ENCODE results near the gene SLC34A1. TPM values are rescaled to one million over a fixed set of nuclear protein-coding genes. Genes with fewer than 3 reads are reported as not detected.

Gene SLC34A1
- total and polyA plus RNA-seq, 9 donors, result not detected

DNA sequence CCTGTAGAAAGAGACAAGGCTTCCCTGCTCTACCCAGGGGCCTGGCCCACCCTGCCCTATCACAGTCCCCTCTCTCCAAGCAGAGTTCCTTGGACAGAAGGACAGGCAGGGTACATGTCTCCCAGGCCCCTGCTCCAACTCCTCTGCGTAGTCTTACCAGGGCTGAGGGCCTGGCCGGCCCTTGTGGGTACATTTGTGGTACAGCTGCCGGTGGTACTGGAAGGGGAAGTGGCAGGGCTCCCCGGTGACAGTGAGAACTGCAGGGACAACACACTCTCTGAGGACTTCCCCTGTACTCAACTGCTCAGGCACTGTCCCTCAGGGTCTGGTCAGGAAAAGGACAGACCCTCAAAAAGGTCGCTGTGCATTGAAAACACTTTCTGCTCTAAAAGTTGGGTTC lies 21.6 kb downstream of the SLC34A1 start:
- H3K9me3 ChIP-seq, result no peaks in the 10 kb centered on the region
- H3K4me1 ChIP-seq (ENCODE audit: insufficient read depth), result peaks cover 6% of the 10 kb centered on the region
- intact Hi-C loops (cut with DNase I), result loop anchor here in 3 of 4 donors (2.0 to 5.0 kb wide), 4 partner anchors 41 to 93 kb away; partner anchors contain the start of gene PRR7 (in 1 of the 3)
- 86 to 98% (median 92%) methylated on average over 5 of the region's 5 CpGs for WGBS, 3 donors
- H3K36me3 ChIP-seq, result no peaks in the 10 kb centered on the region
- TF ChIP-seq, protein P1, sequence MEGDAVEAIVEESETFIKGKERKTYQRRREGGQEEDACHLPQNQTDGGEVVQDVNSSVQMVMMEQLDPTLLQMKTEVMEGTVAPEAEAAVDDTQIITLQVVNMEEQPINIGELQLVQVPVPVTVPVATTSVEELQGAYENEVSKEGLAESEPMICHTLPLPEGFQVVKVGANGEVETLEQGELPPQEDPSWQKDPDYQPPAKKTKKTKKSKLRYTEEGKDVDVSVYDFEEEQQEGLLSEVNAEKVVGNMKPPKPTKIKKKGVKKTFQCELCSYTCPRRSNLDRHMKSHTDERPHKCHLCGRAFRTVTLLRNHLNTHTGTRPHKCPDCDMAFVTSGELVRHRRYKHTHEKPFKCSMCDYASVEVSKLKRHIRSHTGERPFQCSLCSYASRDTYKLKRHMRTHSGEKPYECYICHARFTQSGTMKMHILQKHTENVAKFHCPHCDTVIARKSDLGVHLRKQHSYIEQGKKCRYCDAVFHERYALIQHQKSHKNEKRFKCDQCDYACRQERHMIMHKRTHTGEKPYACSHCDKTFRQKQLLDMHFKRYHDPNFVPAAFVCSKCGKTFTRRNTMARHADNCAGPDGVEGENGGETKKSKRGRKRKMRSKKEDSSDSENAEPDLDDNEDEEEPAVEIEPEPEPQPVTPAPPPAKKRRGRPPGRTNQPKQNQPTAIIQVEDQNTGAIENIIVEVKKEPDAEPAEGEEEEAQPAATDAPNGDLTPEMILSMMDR (IDR thresholded peaks at IDR 0.05), result no peak
- TF ChIP-seq POLR2A (IDR thresholded peaks at IDR 0.05) (no peak), EP300 (IDR thresholded peaks at IDR 0.05) (no peak)
- no peak overlapping the region for H3K27ac ChIP-seq
- no peak overlapping the region for H3K4me3 ChIP-seq
- DNase-seq, result no peak
- H3K27me3 ChIP-seq, result peaks cover 5% of the 10 kb centered on the region

DNA sequence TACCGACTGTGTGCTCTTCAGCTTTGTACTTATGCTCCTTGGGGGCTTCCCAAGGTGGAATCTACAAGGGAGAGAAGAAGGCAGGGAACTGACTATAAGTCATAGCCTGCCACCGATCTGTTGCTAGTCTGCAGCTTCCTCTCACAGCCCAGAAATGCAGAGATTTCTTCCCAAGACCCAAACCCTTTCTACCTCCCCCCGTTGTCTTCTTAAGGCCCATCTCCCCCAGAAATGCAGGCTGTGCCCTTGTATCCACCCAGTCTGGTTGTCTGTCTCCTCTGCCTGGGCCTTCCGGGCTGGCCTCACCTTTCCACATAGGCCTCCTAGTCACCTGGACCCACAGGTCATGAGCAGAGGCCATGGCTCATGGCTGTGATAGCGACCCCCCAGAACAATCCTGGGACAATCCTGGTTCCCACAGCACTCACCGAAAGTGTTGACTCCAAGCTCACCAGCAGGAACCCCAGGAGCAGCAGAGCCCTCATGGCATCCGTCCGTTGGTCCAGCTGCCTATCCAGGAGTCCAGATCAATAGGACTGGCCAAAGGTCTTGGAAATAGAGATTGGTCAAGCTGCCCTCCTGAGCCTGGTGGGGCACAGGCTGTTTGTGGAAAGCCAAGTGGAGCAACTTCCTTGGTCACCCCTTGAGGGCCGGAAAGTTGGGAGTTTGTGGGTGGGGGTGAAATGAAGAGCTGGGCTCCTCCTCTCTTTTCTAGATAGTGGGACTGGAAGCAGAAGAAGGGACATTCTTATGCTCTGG lies 25.0 kb downstream of the SLC34A1 start, which contains the start of gene F12:
F12 (minus strand) TSS at position 522 of the 759 bp plus-strand sequence; CDS start at position 485, 37 bp downstream.
- Histone ChIP-seq H3K36me3 (no peaks in the 10 kb centered on the region), H3K4me1 (ENCODE audit: insufficient read depth) (peaks cover 2% of the 10 kb centered on the region), H3K4me3 (no peak within 1 kb of the TSS), H3K27me3 (no peaks in the 10 kb centered on the region), H3K9me3 (no peaks in the 10 kb centered on the region), H3K27ac (no peak within 1 kb of the TSS)
- WGBS, 3 donors, result 85 to 88% (median 87%) methylated on average over 9 of the region's 9 CpGs
- no peak for DNase-seq
- no peak for TF ChIP-seq POLR2A (IDR thresholded peaks at IDR 0.05)
- TF ChIP-seq, protein P1 (IDR thresholded peaks at IDR 0.05), result no peak
- no peak for TF ChIP-seq EP300 (IDR thresholded peaks at IDR 0.05)
- intact Hi-C loops (cut with DNase I), result loop anchor here in 1 of 4 donors (5.0 kb wide), 1 partner anchor 38 kb away; the partner anchor contains the start of gene PRR7

GRCh38 chr5:177410575-177410974 lies 26.3 kb downstream of the SLC34A1 start:
- Histone ChIP-seq H3K27me3 (no peaks in the 10 kb centered on the region), H3K4me3 (no peak overlapping the region), H3K36me3 (no peaks in the 10 kb centered on the region), H3K4me1 (ENCODE audit: insufficient read depth) (no peaks in the 10 kb centered on the region), H3K9me3 (no peaks in the 10 kb centered on the region), H3K27ac (no peak overlapping the region)
- no peak for DNase-seq
- intact Hi-C loops (cut with DNase I), result no loop called here
- 76 to 89% (median 88%) methylated on average over 3 of the region's 3 CpGs for WGBS, 3 donors
- no peak for TF ChIP-seq EP300 (IDR thresholded peaks at IDR 0.05)
- TF ChIP-seq, protein P1 (IDR thresholded peaks at IDR 0.05), result no peak
- TF ChIP-seq POLR2A (IDR thresholded peaks at IDR 0.05), result no peak

DNA sequence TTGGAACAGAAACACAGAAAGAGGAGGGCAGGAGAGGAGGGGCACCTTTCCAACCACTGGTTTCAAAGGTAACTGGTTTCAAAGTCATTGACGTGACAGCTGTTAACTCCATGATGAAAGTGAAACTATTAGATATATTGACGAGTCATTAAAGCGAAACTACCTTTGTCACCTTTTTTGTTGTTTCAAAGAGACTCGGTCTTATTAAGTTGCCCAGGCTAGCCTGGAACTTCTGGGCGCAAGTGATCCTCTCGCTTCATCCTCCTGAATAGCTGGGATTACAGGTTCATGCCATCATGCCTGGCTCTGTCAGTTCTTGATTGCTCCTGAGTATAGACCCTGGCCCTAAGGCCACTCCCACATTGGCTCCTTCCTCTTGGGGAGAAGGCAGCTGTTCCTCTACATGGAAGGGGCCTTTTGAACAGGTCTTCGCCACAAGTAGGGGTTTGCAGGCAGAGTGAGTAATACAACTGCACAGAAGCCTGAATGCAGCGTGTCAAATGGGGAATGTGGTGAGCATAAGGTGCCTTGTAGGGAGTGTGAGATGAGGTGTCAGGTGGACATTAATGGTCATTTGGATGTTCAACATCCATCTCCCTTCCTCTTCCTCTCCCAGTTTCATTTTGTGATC lies 28.5 kb downstream of the SLC34A1 start:
- 78 to 85% (median 81%) methylated on average over 8 of the region's 8 CpGs for WGBS, 3 donors
- no peak for DNase-seq
- intact Hi-C loops (cut with DNase I), result no loop called here
- Histone ChIP-seq H3K4me1 (ENCODE audit: insufficient read depth) (no peaks in the 10 kb centered on the region), H3K27ac (no peak overlapping the region), H3K9me3 (no peaks in the 10 kb centered on the region), H3K36me3 (no peaks in the 10 kb centered on the region), H3K27me3 (no peaks in the 10 kb centered on the region), H3K4me3 (no peak overlapping the region)
- TF ChIP-seq EP300 (IDR thresholded peaks at IDR 0.05) (no peak), POLR2A (IDR thresholded peaks at IDR 0.05) (no peak)
- TF ChIP-seq, protein P1 (IDR thresholded peaks at IDR 0.05), result no peak
